HCT116 (cell line): ENCODE measurements around the gene PAX7. TPM values are rescaled to one million over a fixed set of nuclear protein-coding genes. Genes with fewer than 3 reads are reported as not detected.

Experiments used
- ATAC-seq: fragments of 200-7000 bp; cut with Tn5 transposase; 2 replicates; pipeline ENCODE4 v1.9.1; 2020; ENCODE audit warnings: mild to moderate bottlenecking, moderate library complexity
- BruUV-seq: library from RNA; stranded (reverse); fragments of 400-500 nt; replicated peaks from 2 replicates; lab custom pipeline; 2021; lab: Mats Ljungman, UMichigan
- CTCF ChIA-PET: fragments of 300-600 bp; sonication (Branson Sonifier 250); formaldehyde crosslinking; loops from one replicate; lab custom pipeline; 2021; ENCODE audit warnings: antibody characterized with exemption; lab: Charles Lee
- POLR2A ChIA-PET: fragments of 300-600, 350-600 bp; sonication (Branson Sonifier 250); formaldehyde crosslinking; loops from one replicate; lab custom pipeline; 2021; ENCODE audit warnings: antibody characterized with exemption; lab: Charles Lee
- RAD21 ChIA-PET, 2 experiments: fragments of 300-600 bp; sonication (Branson Sonifier 250); formaldehyde crosslinking; loops; one replicate each; lab custom pipeline; 2023; ENCODE audit warnings: low total read pairs in 2 of 2; ENCODE audit not compliant: uncharacterized antibody in 2 of 2, unreplicated experiment in 2 of 2, low non-redundant PET in 1 of 2; lab: Charles Lee
- DNase-seq: peaks from one replicate; pipeline ENCODE4 v3.0.0-alpha.2; 2010; ENCODE audit warnings: low read depth, low spot score
- H2AFZ ChIP-seq: fragments of 200-600 bp; shearing (Covaris generic), sonication (generic); 2 replicates; pipeline ENCODE4 v1.6.1; 2017; ENCODE audit warnings: low read depth, mixed run types, mixed read lengths, antibody characterized with exemption, low read length; ENCODE audit not compliant: poor library complexity, severe bottlenecking
- H3K27ac ChIP-seq: 2 replicates; pipeline ENCODE4 v1.5.1; 2012; ENCODE audit warnings: low read depth, low read length
- H3K27me3 ChIP-seq: fragments of 200-600 bp; sonication (generic); 2 replicates; pipeline ENCODE4 v1.6.1; 2016; ENCODE audit warnings: mixed run types, low read length, mixed read lengths; ENCODE audit not compliant: insufficient read depth
- H3K36me3 ChIP-seq, 2 experiments: fragments of 200-500 bp in 1 of 2; fragments of 200-600 bp in 1 of 2; sonication (Bioruptor generic) in 1 of 2; sonication (generic) in 1 of 2; 2 replicates each; pipeline versions ENCODE4 v1.5.1 to v1.6.1; 2014 to 2016; ENCODE audit warnings: low read length in 2 of 2, inconsistent platforms in 1 of 2, mixed read lengths in 1 of 2, mixed run types in 1 of 2; ENCODE audit not compliant: insufficient read depth in 2 of 2, control insufficient read depth in 1 of 2
- H3K4me1 ChIP-seq, 2 experiments: fragments of 200-600 bp in 1 of 2; sonication (generic) in 1 of 2; 2 replicates each; pipeline versions ENCODE4 v1.5.1 to v1.6.1; 2012 to 2017; ENCODE audit warnings: low read length in 2 of 2, inconsistent platforms in 1 of 2, mild to moderate bottlenecking in 1 of 2, mixed read lengths in 1 of 2, mixed run types in 1 of 2, moderate library complexity in 1 of 2; ENCODE audit not compliant: insufficient read depth in 2 of 2, control insufficient read depth in 1 of 2
- H3K4me2 ChIP-seq: fragments of 200-600 bp; sonication (generic); 2 replicates; pipeline ENCODE4 v1.6.1; 2017; ENCODE audit warnings: mixed run types, low read length, mixed read lengths
- H3K4me3 ChIP-seq, 2 experiments: fragments of 200-600 bp in 1 of 2; sonication (generic) in 1 of 2; replicated peaks in 1 of 2; 2 replicates each; pipeline ENCODE4 v1.5.1; 2011 to 2016; ENCODE audit warnings: low read length in 2 of 2, control low read depth in 1 of 2, low read depth in 1 of 2, mild to moderate bottlenecking in 1 of 2, mixed read lengths in 1 of 2, mixed run types in 1 of 2
- H3K79me2 ChIP-seq: fragments of 200-600 bp; sonication (generic); 2 replicates; pipeline ENCODE4 v1.6.1; 2017; ENCODE audit warnings: mild to moderate bottlenecking, mixed run types, low read length, moderate library complexity, mixed read lengths; ENCODE audit not compliant: insufficient read depth
- H3K9ac ChIP-seq: fragments of 200-600 bp; sonication (generic); 2 replicates; pipeline ENCODE4 v1.6.1; 2016; ENCODE audit warnings: low read length, mixed read lengths
- H3K9me2 ChIP-seq: fragments of 200-600 bp; sonication (generic), shearing (Covaris generic); 2 replicates; pipeline ENCODE4 v1.6.1; 2017; ENCODE audit warnings: mixed run types, mild to moderate bottlenecking, moderate library complexity; ENCODE audit not compliant: insufficient read depth
- H3K9me3 ChIP-seq, 2 experiments: fragments of 200-500 bp in 1 of 2; fragments of 200-600 bp in 1 of 2; sonication (Bioruptor generic) in 1 of 2; sonication (generic) in 1 of 2; 2 replicates each; pipeline ENCODE4 v1.6.1; 2014 to 2017; ENCODE audit warnings: low read length in 2 of 2, mixed read lengths in 2 of 2, inconsistent platforms in 1 of 2, low read depth in 1 of 2, mild to moderate bottlenecking in 1 of 2, mixed run types in 1 of 2, moderate library complexity in 1 of 2; ENCODE audit not compliant: control insufficient read depth in 1 of 2, insufficient read depth in 1 of 2
- H4K20me1 ChIP-seq: fragments of 200-600 bp; sonication (generic), shearing (Covaris generic); 2 replicates; pipeline ENCODE4 v1.6.1; 2017; ENCODE audit warnings: mixed run types, mild to moderate bottlenecking, moderate library complexity; ENCODE audit not compliant: insufficient read depth
- ATF3 ChIP-seq: IDR thresholded peaks from 2 replicates; pipeline ENCODE4 v1.6.1; 2012
- CBX3 ChIP-seq: IDR thresholded peaks from 2 replicates; pipeline ENCODE4 v1.6.1; 2012; ENCODE audit warnings: low read depth
- CTCF ChIP-seq, 3 experiments: fragments of 200-600 bp in 1 of 3; sonication (generic) in 1 of 3; IDR thresholded peaks in 2 of 3; conservative IDR thresholded peaks in 1 of 3; 2 replicates each; pipeline ENCODE4 v1.5.1; 2012 to 2017; ENCODE audit warnings: low read depth in 2 of 3, low read length in 2 of 3, antibody characterized with exemption in 1 of 3, borderline replicate concordance in 1 of 3, control low read depth in 1 of 3, mild to moderate bottlenecking in 1 of 3, mixed read lengths in 1 of 3, mixed run types in 1 of 3, moderate library complexity in 1 of 3; ENCODE audit not compliant: insufficient read depth in 1 of 3
- EGR1 ChIP-seq: IDR thresholded peaks from 2 replicates; pipeline ENCODE4 v1.6.1; 2012; ENCODE audit warnings: low read depth
- EZH2 ChIP-seq: fragments of 200-600 bp; sonication (generic); IDR thresholded peaks from 2 replicates; pipeline ENCODE4 v1.6.1; 2017; ENCODE audit warnings: antibody characterized with exemption, mixed run types
- EZH2phosphoT487 ChIP-seq: fragments of 200-600 bp; IDR thresholded peaks from 2 replicates; pipeline ENCODE4 v1.6.1; 2018; ENCODE audit warnings: antibody characterized with exemption, borderline replicate concordance
- FOSL1 ChIP-seq: IDR thresholded peaks from 2 replicates; pipeline ENCODE4 v1.6.1; 2012; ENCODE audit warnings: low read depth
- JUND ChIP-seq: IDR thresholded peaks from 2 replicates; pipeline ENCODE4 v1.6.1; 2012
- MAX ChIP-seq: IDR thresholded peaks from 2 replicates; pipeline ENCODE4 v1.6.1; 2012
- RAD21 ChIP-seq: IDR thresholded peaks from 2 replicates; pipeline ENCODE4 v1.6.1; 2012; ENCODE audit warnings: low read depth, mild to moderate bottlenecking
- SIN3A ChIP-seq: IDR thresholded peaks from 2 replicates; pipeline ENCODE4 v1.6.1; 2012; ENCODE audit warnings: low read depth
- SP1 ChIP-seq: IDR thresholded peaks from 2 replicates; pipeline ENCODE4 v1.6.1; 2012; ENCODE audit warnings: low read depth
- SRF ChIP-seq: IDR thresholded peaks from 2 replicates; pipeline ENCODE4 v1.6.1; 2012; ENCODE audit warnings: low read depth
- ZBTB33 ChIP-seq: IDR thresholded peaks from 2 replicates; pipeline ENCODE4 v1.6.1; 2011; ENCODE audit warnings: mild to moderate bottlenecking, low read length, moderate library complexity; ENCODE audit not compliant: insufficient replicate concordance; ENCODE audit errors: extremely low read depth
- intact Hi-C: fragments of 100-400 bp; cut with micrococcal nuclease; formaldehyde crosslinking; loops from 2 replicates; pipeline ENCODE4 v1.10.0; 2022
- total RNA-seq: library from RNA; stranded (reverse); gene quantifications from one replicate; pipeline ENCODE4 v1.2.1, GENCODE V29; 2021; ENCODE audit not compliant: unreplicated experiment

PAX7 gene
- total RNA-seq, 1 experiment from 2014 or later, result not detected

GRCh38 chr1:18618546-18619466 is 11.8 kb upstream of the PAX7 start:
- no peaks in the 10 kb centered on the region for H3K9me3 ChIP-seq
- H3K27ac ChIP-seq, result peak overlapping the region; percentile 18; the same call in 1 of the 2 replicates
- H2AFZ ChIP-seq, result peak overlapping the region; percentile 44
- ChIA-PET POLR2A (no interaction called here), RAD21 (no interaction called here), CTCF (interaction anchor here (1.3 kb wide), 1 partner anchor 10 kb away, joined by 3 read pairs; no protein-coding TSS in a partner anchor)
- TF ChIP-seq RAD21 (peak; percentile 3; the same call in 1 of the 2 replicates), CBX3 (peak; percentile 57; the same call in 1 of the 2 replicates), SRF (peak; percentile 27; the same call in 1 of the 2 replicates), SIN3A (no peak), FOSL1 (peak; percentile 92), EZH2phosphoT487 (no peak), SP1 (peak; percentile 59), MAX (no peak), JUND (peak; percentile 85)
- intact Hi-C loops, result no loop called here
- no TSS peak for BruUV-seq
- peak overlapping the region; percentile 59 for H3K4me2 ChIP-seq
- peak; percentile 38 for DNase-seq
- no peaks in the 10 kb centered on the region for H3K79me2 ChIP-seq
- no peaks in the 10 kb centered on the region for H4K20me1 ChIP-seq
- H3K4me3 ChIP-seq, result peak overlapping the region in 1 of 2 experiments; percentile 10; a peak in 1 of 4 replicates
- H3K4me1 ChIP-seq, result peaks cover 13 to 16% of the 10 kb centered on the region in 2 experiments
- H3K36me3 ChIP-seq, result no peaks in the 10 kb centered on the region
- ATAC-seq, result peak; percentile 95
- H3K27me3 ChIP-seq, result no peaks in the 10 kb centered on the region; the same call in 1 of the 2 replicates
- no peak overlapping the region for H3K9ac ChIP-seq
- H3K9me2 ChIP-seq, result no peaks in the 10 kb centered on the region

- Histone ChIP-seq H3K4me2 (peak overlapping the region; percentile 59; the same call in 1 of the 2 replicates), H3K27ac (no peak overlapping the region), H3K4me3 (no peak overlapping the region), H3K9me3 (no peaks in the 10 kb centered on the region), H3K9ac (no peak overlapping the region), H4K20me1 (no peaks in the 10 kb centered on the region), H3K79me2 (no peaks in the 10 kb centered on the region), H3K36me3 (no peaks in the 10 kb centered on the region), H3K4me1 (peaks cover 13 to 16% of the 10 kb centered on the region in 2 experiments), H2AFZ (no peak overlapping the region), H3K9me2 (no peaks in the 10 kb centered on the region), H3K27me3 (peaks cover 1% of the 10 kb centered on the region; the same call in 1 of the 2 replicates)
- intact Hi-C loops, result no loop called here
- BruUV-seq, result no TSS peak
- DNase-seq (no peak), ATAC-seq (no peak)
- RAD21 ChIA-PET, result no interaction called here
- CTCF ChIA-PET, result no interaction called here
- POLR2A ChIA-PET, result no interaction called here
- TF ChIP-seq EZH2 (no peak), SP1 (no peak), RAD21 (no peak), EZH2phosphoT487 (no peak), CBX3 (no peak), EGR1 (no peak), ZBTB33 (no peak), CTCF (IDR thresholded peaks at IDR 0.05 in 2 of 3, conservative IDR thresholded peaks at IDR 0.05 in 1 of 3; ENCODE audit: borderline replicate concordance in 1 of 3, insufficient read depth in 1 of 3, low read depth in 2 of 3, low read length in 2 of 3) (no peak), ATF3 (no peak), JUND (no peak), SRF (no peak)
Observed at GRCh38 chr1:18619467-18619835, 11.2 kb upstream of the PAX7 start.
